IMR-90 (cell line): ENCODE data around the gene TBCE. TPM values are rescaled to one million over a fixed set of nuclear protein-coding genes. Genes with fewer than 3 reads are reported as not detected.

Source experiments
- ATAC-seq: fragments of 200-7000 bp; cut with Tn5 transposase; 2 replicates; pipeline ENCODE4 v1.9.1; 2020; ENCODE audit warnings: low read depth, mild to moderate bottlenecking, moderate library complexity
- BruUV-seq: library from RNA; stranded (reverse); fragments of 400-500 nt; replicated peaks from 2 replicates; lab custom pipeline; 2021; lab: Mats Ljungman, UMichigan
- CTCF ChIA-PET: fragments of 300-600 bp; formaldehyde crosslinking; extraction: SDS; loops from one replicate; lab custom pipeline; 2021; ENCODE audit warnings: antibody characterized with exemption; lab: Yijun Ruan, JAX
- POLR2A ChIA-PET: fragments of 300-600 bp; sonication (Branson Sonifier 250); formaldehyde crosslinking; loops from one replicate; lab custom pipeline; 2022; ENCODE audit warnings: antibody characterized with exemption; ENCODE audit not compliant: unreplicated experiment; lab: Charles Lee
- DNase-seq: peaks from one replicate; pipeline ENCODE4 v3.0.0; 2013
- H2AFZ ChIP-seq: replicated peaks from 2 replicates; pipeline ENCODE3; 2013; ENCODE audit warnings: low read length, mild to moderate bottlenecking; ENCODE audit not compliant: poor library complexity
- H2AK5ac ChIP-seq: 2 replicates; pipeline ENCODE4 v1.6.1; 2013; ENCODE audit warnings: low read depth, low read length, inconsistent platforms
- H2AK9ac ChIP-seq: replicated peaks from 2 replicates; pipeline ENCODE3; 2013; ENCODE audit warnings: mild to moderate bottlenecking, low read depth, low read length, moderate library complexity; ENCODE audit not compliant: poor library complexity
- H2BK120ac ChIP-seq: 2 replicates; pipeline ENCODE4 v1.6.1; 2013; ENCODE audit warnings: low read depth, low read length, inconsistent platforms
- H2BK15ac ChIP-seq: 3 replicates; pipeline ENCODE4 v1.6.1; 2013; ENCODE audit warnings: low read depth, low read length, inconsistent platforms
- H2BK20ac ChIP-seq: 2 replicates; pipeline ENCODE4 v1.6.1; 2013; ENCODE audit warnings: low read depth, mild to moderate bottlenecking, inconsistent platforms, low read length, moderate library complexity
- H2BK5ac ChIP-seq: 2 replicates; pipeline ENCODE4 v1.6.1; 2013; ENCODE audit warnings: mild to moderate bottlenecking, low read depth, low read length, inconsistent platforms; ENCODE audit not compliant: poor library complexity, severe bottlenecking
- H3K14ac ChIP-seq: replicated peaks from 2 replicates; pipeline ENCODE4 v1.6.1; 2013; ENCODE audit warnings: low read depth, low read length, inconsistent platforms
- H3K18ac ChIP-seq: 2 replicates; pipeline ENCODE4 v1.6.1; 2013; ENCODE audit warnings: low read depth, low read length, control low read depth
- H3K23ac ChIP-seq: 2 replicates; pipeline ENCODE4 v1.6.1; 2013; ENCODE audit warnings: low read depth, low read length, inconsistent platforms
- H3K27ac ChIP-seq: 2 replicates; pipeline ENCODE4 v1.5.1; 2013; ENCODE audit warnings: mild to moderate bottlenecking, control low read depth, low read length; ENCODE audit not compliant: insufficient read depth
- H3K27me3 ChIP-seq: 2 replicates; pipeline ENCODE4 v1.6.1; 2013; ENCODE audit warnings: low read length; ENCODE audit not compliant: control insufficient read depth, insufficient read depth
- H3K36me3 ChIP-seq: 2 replicates; pipeline ENCODE4 v1.6.1; 2013; ENCODE audit warnings: low read length, mixed read lengths; ENCODE audit not compliant: control insufficient read depth, insufficient read depth
- H3K4ac ChIP-seq: 2 replicates; pipeline ENCODE4 v1.6.1; 2013; ENCODE audit warnings: low read depth, low read length, inconsistent platforms
- H3K4me1 ChIP-seq: 2 replicates; pipeline ENCODE4 v1.6.1; 2013; ENCODE audit warnings: low read length, mixed read lengths; ENCODE audit not compliant: control insufficient read depth, insufficient read depth
- H3K4me2 ChIP-seq: 2 replicates; pipeline ENCODE4 v1.6.1; 2013; ENCODE audit warnings: low read depth, mild to moderate bottlenecking, control low read depth, low read length, moderate library complexity
- H3K4me3 ChIP-seq: 2 replicates; pipeline ENCODE4 v1.5.1; 2013; ENCODE audit warnings: low read depth, mild to moderate bottlenecking, control low read depth, low read length, moderate library complexity; ENCODE audit not compliant: insufficient read depth
- H3K56ac ChIP-seq: 2 replicates; pipeline ENCODE4 v1.6.1; 2013; ENCODE audit warnings: low read length, inconsistent platforms; ENCODE audit not compliant: insufficient read depth; ENCODE audit errors: extremely low read depth
- H3K79me1 ChIP-seq, 2 experiments: 2 replicates each; pipeline ENCODE4 v1.6.1; 2013; ENCODE audit warnings: low read length in 2 of 2, inconsistent platforms in 1 of 2, low read depth in 1 of 2
- H3K9ac ChIP-seq: 2 replicates; pipeline ENCODE4 v1.6.1; 2013; ENCODE audit warnings: low read depth, low read length, control low read depth
- H3K9me1 ChIP-seq: 2 replicates; pipeline ENCODE4 v1.6.1; 2013; ENCODE audit warnings: low read length, inconsistent platforms; ENCODE audit not compliant: insufficient read depth
- H3K9me3 ChIP-seq: 2 replicates; pipeline ENCODE4 v1.6.1; 2013; ENCODE audit warnings: low read length; ENCODE audit not compliant: control insufficient read depth, insufficient read depth
- H4K20me1 ChIP-seq: 2 replicates; pipeline ENCODE4 v1.6.1; 2013; ENCODE audit warnings: low read length, inconsistent platforms; ENCODE audit not compliant: insufficient read depth
- H4K5ac ChIP-seq: 2 replicates; pipeline ENCODE4 v1.6.1; 2013; ENCODE audit warnings: mild to moderate bottlenecking, low read depth, low read length, control low read depth
- H4K8ac ChIP-seq, 2 experiments: 2 replicates each; pipeline ENCODE4 v1.6.1; 2013; ENCODE audit warnings: low read depth in 2 of 2, low read length in 2 of 2, control low read depth in 1 of 2, inconsistent platforms in 1 of 2
- H4K91ac ChIP-seq: 2 replicates; pipeline ENCODE4 v1.6.1; 2013; ENCODE audit warnings: low read depth, low read length, inconsistent platforms; ENCODE audit not compliant: insufficient read depth
- BHLHE40 ChIP-seq: fragments of 150-350 bp; IDR thresholded peaks from 2 replicates; pipeline ENCODE4 v1.6.1; 2016; ENCODE audit warnings: mild to moderate bottlenecking, low read depth, low read length
- CEBPB ChIP-seq: IDR thresholded peaks from 2 replicates; pipeline ENCODE4 v1.6.1; 2012; ENCODE audit warnings: low read depth, low read length, improper control_type of control experiment
- CHD1 ChIP-seq: IDR thresholded peaks from 2 replicates; pipeline ENCODE4 v1.6.1; 2012; ENCODE audit warnings: low read depth, low read length, improper control_type of control experiment
- FOS ChIP-seq: fragments of 150-350 bp; IDR thresholded peaks from 2 replicates; pipeline ENCODE4 v1.6.1; 2016; ENCODE audit warnings: low read depth, low read length
- MAFK ChIP-seq: IDR thresholded peaks from 2 replicates; pipeline ENCODE4 v1.6.1; 2012; ENCODE audit warnings: low read depth, low read length, improper control_type of control experiment
- MAZ ChIP-seq: IDR thresholded peaks from 2 replicates; pipeline ENCODE4 v1.6.1; 2012; ENCODE audit warnings: low read depth, mild to moderate bottlenecking, low read length, improper control_type of control experiment, moderate library complexity, borderline replicate concordance
- MXI1 ChIP-seq: IDR thresholded peaks from 2 replicates; pipeline ENCODE4 v1.6.1; 2012; ENCODE audit warnings: low read depth, mild to moderate bottlenecking, low read length, moderate library complexity, borderline replicate concordance
- NFE2L2 ChIP-seq: fragments of 150-350 bp; IDR thresholded peaks from 2 replicates; pipeline ENCODE4 v1.6.1; 2016; ENCODE audit warnings: low read depth, mild to moderate bottlenecking, low read length
- POLR2A ChIP-seq: IDR thresholded peaks from 2 replicates; pipeline ENCODE4 v1.6.1; 2012; ENCODE audit warnings: mild to moderate bottlenecking, low read depth, low read length
- RAD21 ChIP-seq: IDR thresholded peaks from 2 replicates; pipeline ENCODE4 v1.6.1; 2012; ENCODE audit warnings: low read length, improper control_type of control experiment
- RCOR1 ChIP-seq: IDR thresholded peaks from 2 replicates; pipeline ENCODE4 v1.6.1; 2012; ENCODE audit warnings: mild to moderate bottlenecking, low read length, improper control_type of control experiment; ENCODE audit not compliant: insufficient replicate concordance
- RFX5 ChIP-seq: IDR thresholded peaks from 2 replicates; pipeline ENCODE4 v1.8.0; 2012; ENCODE audit warnings: low read depth, mild to moderate bottlenecking, low read length, moderate library complexity
- SMC3 ChIP-seq: fragments of 150-350 bp; IDR thresholded peaks from 2 replicates; pipeline ENCODE4 v1.6.1; 2016; ENCODE audit warnings: low read depth, mild to moderate bottlenecking, antibody characterized with exemption, low read length, moderate library complexity
- USF2 ChIP-seq: fragments of 150-350 bp; IDR thresholded peaks from 2 replicates; pipeline ENCODE4 v1.6.1; 2017; ENCODE audit warnings: mild to moderate bottlenecking, antibody characterized with exemption, low read length, low read depth
- WGBS, 2 experiments: methylation state at CpG; one replicate each; pipeline versions ENCODE4 v1.1.5 to v1.1.7; 2013; ENCODE audit warnings: missing lambda C conversion rate in 2 of 2; ENCODE audit not compliant: insufficient read length in 1 of 2; ENCODE audit errors: extremely low coverage in 2 of 2; 5-methylcytosine and 5-hydroxymethylcytosine counted together
- dilution Hi-C: fragments of 300-500 bp; cut with HindIII; formaldehyde crosslinking; loops from one replicate; pipeline ENCODE4 v1.14.3; 2018; ENCODE audit warnings: low sequenced_read_pairs; ENCODE audit not compliant: unreplicated experiment
- in situ Hi-C: fragments of 300-500 bp; cut with MboI; formaldehyde crosslinking; loops from 3 replicates; pipeline ENCODE4 v1.14.3; 2019; ENCODE audit warnings: low sequenced_read_pairs, inconsistent platforms, mixed read lengths
- intact Hi-C: fragments of 100-400 bp; cut with micrococcal nuclease; formaldehyde crosslinking; loops from 2 replicates; pipeline ENCODE4 v1.10.0; 2022
- polyA plus RNA-seq, 3 experiments: library from polyadenylated mRNA; depleted of rRNA; stranded (reverse); fragments of >200 nt; gene quantifications; 2 replicates each; pipeline ENCODE4 v1.2.3, GENCODE V29; 2012; ENCODE audit warnings: low replicate concordance in 1 of 3
- total RNA-seq: library from RNA; depleted of rRNA; stranded (reverse); fragments of >200 nt; gene quantifications from 2 replicates; pipeline ENCODE4 v1.2.3, GENCODE V29; 2012
- TF ChIP-seq, protein P1 (sequence below): conservative IDR thresholded peaks from 2 replicates; pipeline ENCODE4 v1.5.1; 2012; ENCODE audit warnings: mild to moderate bottlenecking, low read depth, low read length, improper control_type of control experiment
- TF ChIP-seq, protein P2 (sequence below): fragments of 150-350 bp; IDR thresholded peaks from 2 replicates; pipeline ENCODE4 v1.6.1; 2016; ENCODE audit warnings: low read depth, mild to moderate bottlenecking, low read length, moderate library complexity, borderline replicate concordance

Gene TBCE
- total and polyA plus RNA-seq, 2 of the 4 experiments (the other 2 are of a cell fraction): 25.3 to 26.7 TPM

DNA sequence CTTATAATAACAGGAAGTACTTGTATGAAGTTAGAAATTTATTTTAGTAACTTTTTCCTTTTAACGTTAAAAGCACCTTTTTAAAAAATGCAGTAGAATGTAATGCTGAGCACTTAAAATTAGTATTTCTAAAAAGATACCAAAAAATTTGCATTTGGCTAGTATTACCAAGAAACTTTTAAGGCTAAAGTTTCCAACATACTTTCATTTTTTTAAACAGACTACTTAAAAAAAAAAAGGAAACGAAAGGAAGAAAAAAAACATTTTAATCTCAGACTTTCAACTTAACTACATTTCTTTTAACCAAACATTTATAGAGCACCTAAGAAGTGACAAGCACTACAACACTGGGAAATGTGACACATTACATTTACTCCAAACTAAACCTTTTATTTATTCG, 42.1 kb upstream of the TBCE start:
- H3K4me2 ChIP-seq: peak overlapping the region; percentile 70; the same call in 1 of the 2 replicates
- in situ Hi-C loops: no loop called here
- no peak overlapping the region for H2BK15ac ChIP-seq
- no peak overlapping the region for H2BK20ac ChIP-seq
- ChIA-PET POLR2A (interaction anchor here (0.5 to 0.6 kb wide), 2 partner anchors 19 to 138 kb away, joined by 3 to 4 read pairs; no protein-coding TSS in a partner anchor), CTCF (no interaction called here)
- no peak overlapping the region for H4K91ac ChIP-seq
- no peak for DNase-seq
- H3K9me1 ChIP-seq: 0 out of 2 replicates have a peak, but pooled peaks cover 4% of the 10 kb centered on the region
- H3K27ac ChIP-seq: no peak overlapping the region
- intact Hi-C loops: no loop called here
- no peak overlapping the region for H3K9ac ChIP-seq
- no peak overlapping the region for H3K14ac ChIP-seq
- H3K4me1 ChIP-seq: no peaks in the 10 kb centered on the region
- 100% methylated on average over 1 of the region's 3 CpGs; no CpG with 5 or more reads in 1 of the 2 experiments for WGBS, 2 experiments
- peaks cover 0 to 40% of the 10 kb centered on the region in 2 experiments; a peak in 3 of 4 replicates for H3K79me1 ChIP-seq
- no peak overlapping the region for H2AK5ac ChIP-seq
- no peak overlapping the region for H3K23ac ChIP-seq
- no peak overlapping the region for H4K5ac ChIP-seq
- no peak overlapping the region for H2AFZ ChIP-seq
- no peak overlapping the region for H3K4me3 ChIP-seq
- peaks cover 71% of the 10 kb centered on the region for H4K20me1 ChIP-seq
- ATAC-seq: no peak
- no peak overlapping the region for H2BK5ac ChIP-seq
- BruUV-seq: no TSS peak
- no peak overlapping the region for H3K18ac ChIP-seq
- H3K27me3 ChIP-seq: no peaks in the 10 kb centered on the region
- H4K8ac ChIP-seq: no peak overlapping the region
- H3K9me3 ChIP-seq: no peaks in the 10 kb centered on the region
- no peak overlapping the region for H2BK120ac ChIP-seq
- peaks cover 1% of the 10 kb centered on the region; the same call in 1 of the 2 replicates for H3K36me3 ChIP-seq
- no peak overlapping the region for H3K4ac ChIP-seq
- dilution Hi-C loops: no loop called here
- no peak overlapping the region for H2AK9ac ChIP-seq
- TF ChIP-seq MAZ (no peak), RCOR1 (no peak), RAD21 (no peak), USF2 (no peak), FOS (no peak), MAFK (no peak), RFX5 (no peak), CEBPB (no peak), NFE2L2 (no peak), BHLHE40 (no peak), CHD1 (no peak), MXI1 (no peak), SMC3 (no peak), POLR2A (no peak)
- TF ChIP-seq, protein P1, sequence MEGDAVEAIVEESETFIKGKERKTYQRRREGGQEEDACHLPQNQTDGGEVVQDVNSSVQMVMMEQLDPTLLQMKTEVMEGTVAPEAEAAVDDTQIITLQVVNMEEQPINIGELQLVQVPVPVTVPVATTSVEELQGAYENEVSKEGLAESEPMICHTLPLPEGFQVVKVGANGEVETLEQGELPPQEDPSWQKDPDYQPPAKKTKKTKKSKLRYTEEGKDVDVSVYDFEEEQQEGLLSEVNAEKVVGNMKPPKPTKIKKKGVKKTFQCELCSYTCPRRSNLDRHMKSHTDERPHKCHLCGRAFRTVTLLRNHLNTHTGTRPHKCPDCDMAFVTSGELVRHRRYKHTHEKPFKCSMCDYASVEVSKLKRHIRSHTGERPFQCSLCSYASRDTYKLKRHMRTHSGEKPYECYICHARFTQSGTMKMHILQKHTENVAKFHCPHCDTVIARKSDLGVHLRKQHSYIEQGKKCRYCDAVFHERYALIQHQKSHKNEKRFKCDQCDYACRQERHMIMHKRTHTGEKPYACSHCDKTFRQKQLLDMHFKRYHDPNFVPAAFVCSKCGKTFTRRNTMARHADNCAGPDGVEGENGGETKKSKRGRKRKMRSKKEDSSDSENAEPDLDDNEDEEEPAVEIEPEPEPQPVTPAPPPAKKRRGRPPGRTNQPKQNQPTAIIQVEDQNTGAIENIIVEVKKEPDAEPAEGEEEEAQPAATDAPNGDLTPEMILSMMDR: no peak
- TF ChIP-seq, protein P2, sequence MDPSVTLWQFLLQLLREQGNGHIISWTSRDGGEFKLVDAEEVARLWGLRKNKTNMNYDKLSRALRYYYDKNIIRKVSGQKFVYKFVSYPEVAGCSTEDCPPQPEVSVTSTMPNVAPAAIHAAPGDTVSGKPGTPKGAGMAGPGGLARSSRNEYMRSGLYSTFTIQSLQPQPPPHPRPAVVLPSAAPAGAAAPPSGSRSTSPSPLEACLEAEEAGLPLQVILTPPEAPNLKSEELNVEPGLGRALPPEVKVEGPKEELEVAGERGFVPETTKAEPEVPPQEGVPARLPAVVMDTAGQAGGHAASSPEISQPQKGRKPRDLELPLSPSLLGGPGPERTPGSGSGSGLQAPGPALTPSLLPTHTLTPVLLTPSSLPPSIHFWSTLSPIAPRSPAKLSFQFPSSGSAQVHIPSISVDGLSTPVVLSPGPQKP: no peak
- no peak overlapping the region for H3K56ac ChIP-seq
